ENCODE data around the gene NR4A1. TPM values are rescaled to one million over a fixed set of nuclear protein-coding genes. Genes with fewer than 3 reads are reported as not detected.

Gene NR4A1
- total RNA-seq, 2 experiments from 2014 or later = 25.3 to 29.0 TPM

DNA sequence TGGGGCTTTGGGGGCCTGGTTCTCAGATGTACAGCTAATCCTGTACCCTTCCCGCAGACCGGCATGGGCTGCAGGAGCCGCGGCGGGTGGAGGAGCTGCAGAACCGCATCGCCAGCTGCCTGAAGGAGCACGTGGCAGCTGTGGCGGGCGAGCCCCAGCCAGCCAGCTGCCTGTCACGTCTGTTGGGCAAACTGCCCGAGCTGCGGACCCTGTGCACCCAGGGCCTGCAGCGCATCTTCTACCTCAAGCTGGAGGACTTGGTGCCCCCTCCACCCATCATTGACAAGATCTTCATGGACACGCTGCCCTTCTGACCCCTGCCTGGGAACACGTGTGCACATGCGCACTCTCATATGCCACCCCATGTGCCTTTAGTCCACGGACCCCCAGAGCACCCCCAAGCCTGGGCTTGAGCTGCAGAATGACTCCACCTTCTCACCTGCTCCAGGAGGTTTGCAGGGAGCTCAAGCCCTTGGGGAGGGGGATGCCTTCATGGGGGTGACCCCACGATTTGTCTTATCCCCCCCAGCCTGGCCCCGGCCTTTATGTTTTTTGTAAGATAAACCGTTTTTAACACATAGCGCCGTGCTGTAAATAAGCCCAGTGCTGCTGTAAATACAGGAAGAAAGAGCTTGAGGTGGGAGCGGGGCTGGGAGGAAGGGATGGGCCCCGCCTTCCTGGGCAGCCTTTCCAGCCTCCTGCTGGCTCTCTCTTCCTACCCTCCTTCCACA is 7.6 kb downstream of the NR4A1 start:
- intact Hi-C loops (cut with micrococcal nuclease; ENCODE audit: unreplicated experiment) = no loop called here
- Histone ChIP-seq H3K9me2 (ENCODE audit: insufficient read depth, low read length) (no peaks in the 10 kb centered on the region), H3K79me2 (ENCODE audit: insufficient read depth, low read depth, low read length) (no peaks in the 10 kb centered on the region)

DNA sequence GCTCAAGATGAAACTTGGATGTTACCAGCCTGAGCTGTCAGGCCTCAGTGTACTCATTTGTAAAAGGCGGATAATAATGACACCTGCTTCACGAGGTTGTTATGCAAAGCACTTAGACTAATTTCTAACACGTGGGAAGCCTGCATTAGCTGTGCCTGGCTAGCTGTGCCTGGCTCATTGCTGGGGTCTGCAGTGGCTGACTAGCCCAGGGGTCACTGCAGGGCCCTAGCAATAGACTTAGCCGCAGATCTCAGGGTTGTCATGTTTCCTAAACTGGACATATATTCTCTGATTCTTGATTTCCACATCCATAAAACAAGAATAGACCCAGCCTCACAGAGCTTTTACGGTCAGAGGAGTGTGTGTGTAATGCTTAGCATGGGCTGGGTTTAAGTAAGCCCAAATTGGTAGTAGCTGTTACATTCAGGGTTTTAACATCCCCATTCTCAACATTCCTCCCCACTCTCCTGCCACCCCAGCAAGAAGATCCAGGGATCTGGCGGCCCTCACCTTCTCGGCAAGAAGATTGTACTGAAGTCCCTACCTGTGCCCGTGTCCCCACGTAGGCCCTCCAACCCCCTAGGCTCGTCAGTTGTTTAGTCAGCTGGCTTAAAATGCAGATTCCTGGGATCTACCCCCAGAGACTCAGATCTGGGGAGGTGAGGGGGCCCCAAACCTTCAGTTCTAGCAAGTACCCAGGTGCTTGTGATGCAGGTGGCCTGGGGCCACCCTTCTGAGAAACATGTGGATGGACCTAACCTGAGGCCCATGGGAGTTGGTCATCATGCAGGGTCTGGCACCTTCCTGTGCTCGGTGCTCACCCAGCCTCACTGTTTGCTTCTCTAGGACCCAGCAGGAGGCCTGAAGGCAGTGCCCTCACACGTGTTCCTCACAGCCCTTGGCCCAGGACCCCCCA is 8.6 kb downstream of the NR4A1 start:
- Histone ChIP-seq H3K4me2 (ENCODE audit: low read length) (peak overlapping the region; percentile 39), H3K4me1 (ENCODE audit: insufficient read depth, low read length, poor library complexity, severe bottlenecking) (peaks cover 19% of the 10 kb centered on the region), H3K27ac (ENCODE audit: low read depth, low read length, poor library complexity, severe bottlenecking) (peak overlapping the region; percentile 44), H3K4me3 (ENCODE audit: low read depth, low read length, poor library complexity, severe bottlenecking) (no peak overlapping the region), H4K20me1 (ENCODE audit: insufficient read depth, low read length) (no peaks in the 10 kb centered on the region), H3K9me3 (ENCODE audit: low read length) (no peaks in the 10 kb centered on the region), H3K79me2 (ENCODE audit: insufficient read depth, low read depth, low read length) (no peaks in the 10 kb centered on the region), H3K9me2 (ENCODE audit: insufficient read depth, low read length) (no peaks in the 10 kb centered on the region), H3K36me3 (ENCODE audit: insufficient read depth, low read length) (peaks cover 26% of the 10 kb centered on the region), H2AFZ (ENCODE audit: low read length) (no peak overlapping the region)
- ChIA-PET POLR2A (interaction anchor here (0.7 to 2.0 kb wide), 6 partner anchors 8 to 34 kb away, joined by 3 to 7 read pairs (median 4); partner anchors contain the start of gene ATG101), CTCF (ENCODE audit: unreplicated experiment) (interaction anchor here (0.6 to 1.0 kb wide), 2 partner anchors 9 to 27 kb away, joined by 3 to 9 read pairs; no protein-coding TSS in a partner anchor)
- intact Hi-C loops (cut with micrococcal nuclease; ENCODE audit: unreplicated experiment) = no loop called here
- TF ChIP-seq, protein P1, sequence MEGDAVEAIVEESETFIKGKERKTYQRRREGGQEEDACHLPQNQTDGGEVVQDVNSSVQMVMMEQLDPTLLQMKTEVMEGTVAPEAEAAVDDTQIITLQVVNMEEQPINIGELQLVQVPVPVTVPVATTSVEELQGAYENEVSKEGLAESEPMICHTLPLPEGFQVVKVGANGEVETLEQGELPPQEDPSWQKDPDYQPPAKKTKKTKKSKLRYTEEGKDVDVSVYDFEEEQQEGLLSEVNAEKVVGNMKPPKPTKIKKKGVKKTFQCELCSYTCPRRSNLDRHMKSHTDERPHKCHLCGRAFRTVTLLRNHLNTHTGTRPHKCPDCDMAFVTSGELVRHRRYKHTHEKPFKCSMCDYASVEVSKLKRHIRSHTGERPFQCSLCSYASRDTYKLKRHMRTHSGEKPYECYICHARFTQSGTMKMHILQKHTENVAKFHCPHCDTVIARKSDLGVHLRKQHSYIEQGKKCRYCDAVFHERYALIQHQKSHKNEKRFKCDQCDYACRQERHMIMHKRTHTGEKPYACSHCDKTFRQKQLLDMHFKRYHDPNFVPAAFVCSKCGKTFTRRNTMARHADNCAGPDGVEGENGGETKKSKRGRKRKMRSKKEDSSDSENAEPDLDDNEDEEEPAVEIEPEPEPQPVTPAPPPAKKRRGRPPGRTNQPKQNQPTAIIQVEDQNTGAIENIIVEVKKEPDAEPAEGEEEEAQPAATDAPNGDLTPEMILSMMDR (conservative IDR thresholded peaks at IDR 0.05; ENCODE audit: low read length) = no peak
- TF ChIP-seq EZH2phosphoT487 (IDR thresholded peaks at IDR 0.05; ENCODE audit: borderline replicate concordance, low read depth, low read length) = no peak
- BruUV-seq (replicated peaks) = no TSS peak
- peak; percentile 68 for DNase-seq (ENCODE audit: low spot score)

More for the DNA sequence above, 7.6 kb downstream of the NR4A1 start:
- Histone ChIP-seq H3K4me3 (ENCODE audit: low read depth, low read length, poor library complexity, severe bottlenecking) (no peak overlapping the region), H4K20me1 (ENCODE audit: insufficient read depth, low read length) (no peaks in the 10 kb centered on the region), H2AFZ (ENCODE audit: low read length) (no peak overlapping the region), H3K9me3 (ENCODE audit: low read length) (no peaks in the 10 kb centered on the region), H3K27ac (ENCODE audit: low read depth, low read length, poor library complexity, severe bottlenecking) (peak overlapping the region; percentile 44), H3K4me1 (ENCODE audit: insufficient read depth, low read length, poor library complexity, severe bottlenecking) (peaks cover 19% of the 10 kb centered on the region), H3K4me2 (ENCODE audit: low read length) (0 out of 2 replicates have a peak overlapping the region, but pooled peaks have one; percentile 18), H3K36me3 (ENCODE audit: insufficient read depth, low read length) (peaks cover 32% of the 10 kb centered on the region)
- no peak for DNase-seq (ENCODE audit: low spot score)
- CTCF ChIA-PET (ENCODE audit: unreplicated experiment) = no interaction called here
- BruUV-seq (replicated peaks) = TSS peak; percentile 80
- POLR2A ChIA-PET = interaction anchor here (1.1 to 2.0 kb wide), 4 partner anchors 9 to 33 kb away, joined by 3 to 7 read pairs (median 4); partner anchors contain the start of gene ATG101
- no peak for TF ChIP-seq EZH2phosphoT487 (IDR thresholded peaks at IDR 0.05; ENCODE audit: borderline replicate concordance, low read depth, low read length)
- TF ChIP-seq, protein P1 (conservative IDR thresholded peaks at IDR 0.05; ENCODE audit: low read length) = no peak

Measured in OCI-LY7 (cell line).